Epithelial cell of proximal tubule (primary cell): ENCODE measurements around the gene CS. TPM values are rescaled to one million over a fixed set of nuclear protein-coding genes. Genes with fewer than 3 reads are reported as not detected.
"Not testable (repeated sequence)": the region's sequence is repeated elsewhere in the genome, so short reads cannot be mapped to it uniquely, and the experiment has no call there.

Source experiments
- DNase-seq: peaks from one replicate; pipeline ENCODE4 v3.0.0-alpha.2; 2011; ENCODE audit warnings: low read depth
- H3K4me3 ChIP-seq: 2 replicates; pipeline ENCODE4 v1.5.1; 2011; ENCODE audit warnings: low read depth, mild to moderate bottlenecking, low read length
- CTCF ChIP-seq: conservative IDR thresholded peaks from 2 replicates; pipeline ENCODE4 v1.5.1; 2012; ENCODE audit warnings: low read depth, mild to moderate bottlenecking, low read length
- total RNA-seq: library from RNA; depleted of rRNA; stranded (reverse); fragments of >200 nt; gene quantifications from 2 replicates; pipeline ENCODE4 v1.2.3, GENCODE V29; 2015

CS gene
- total RNA-seq = 133 and 174 TPM in 2 replicates

- H3K4me3 ChIP-seq = peak within 1 kb of the TSS; percentile 69
- peak; percentile 62 for DNase-seq
- TF ChIP-seq CTCF = no peak
Observed at GRCh38 chr12:56299853-56300643, at the start of gene CS. CS (minus strand) TSS chr12:56300330; CDS start chr12:56300201, 129 bp downstream.

GRCh38 chr12:56348776-56349175 lies 48.6 kb upstream of the CS start:
- no peak for DNase-seq
- no peak for TF ChIP-seq CTCF
- H3K4me3 ChIP-seq = no peak overlapping the region

DNA sequence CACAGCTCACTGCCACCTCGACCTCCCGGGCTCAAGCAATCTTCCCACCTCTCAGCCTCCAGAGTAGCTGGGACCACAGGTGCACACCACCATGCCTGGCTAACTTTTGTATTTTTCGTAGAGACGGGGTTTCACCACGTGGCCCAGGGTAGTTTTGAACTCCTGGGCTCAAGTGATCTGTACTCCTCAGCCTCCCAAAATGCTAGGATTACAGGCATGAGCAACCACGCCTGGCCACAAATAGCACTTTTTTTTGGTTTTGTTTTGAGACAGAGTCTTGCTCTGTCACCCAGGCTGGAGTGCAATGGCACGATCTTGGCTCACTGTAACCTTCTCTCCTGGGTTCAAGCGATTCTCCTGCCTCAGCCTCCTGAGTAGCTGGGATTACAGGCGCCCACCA lies 47.1 kb upstream of the CS start:
- H3K4me3 ChIP-seq, DNase-seq: not testable (repeated sequence)

DNA sequence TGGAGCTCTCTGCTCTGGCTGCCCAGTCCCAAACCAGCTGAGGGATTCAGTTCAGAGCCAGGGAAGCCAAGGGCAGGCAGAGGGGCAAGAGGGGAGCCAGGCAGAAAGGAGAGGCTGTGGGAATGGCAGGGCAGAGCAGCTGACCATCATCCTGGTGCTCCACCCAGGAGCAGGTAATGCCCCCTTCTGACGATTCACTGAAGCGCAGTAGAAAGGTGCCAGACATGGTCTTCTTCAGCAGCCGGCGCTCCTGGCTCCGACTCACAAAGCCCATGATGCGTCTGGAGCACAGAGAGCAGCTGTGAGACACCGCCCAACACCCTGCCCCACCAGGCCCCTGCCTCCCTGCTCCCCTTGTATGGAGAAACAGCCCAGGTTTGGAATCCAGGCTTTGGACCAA lies 46.5 kb upstream of the CS start:
- TF ChIP-seq CTCF = no peak
- no peak for DNase-seq
- H3K4me3 ChIP-seq = no peak overlapping the region

DNA sequence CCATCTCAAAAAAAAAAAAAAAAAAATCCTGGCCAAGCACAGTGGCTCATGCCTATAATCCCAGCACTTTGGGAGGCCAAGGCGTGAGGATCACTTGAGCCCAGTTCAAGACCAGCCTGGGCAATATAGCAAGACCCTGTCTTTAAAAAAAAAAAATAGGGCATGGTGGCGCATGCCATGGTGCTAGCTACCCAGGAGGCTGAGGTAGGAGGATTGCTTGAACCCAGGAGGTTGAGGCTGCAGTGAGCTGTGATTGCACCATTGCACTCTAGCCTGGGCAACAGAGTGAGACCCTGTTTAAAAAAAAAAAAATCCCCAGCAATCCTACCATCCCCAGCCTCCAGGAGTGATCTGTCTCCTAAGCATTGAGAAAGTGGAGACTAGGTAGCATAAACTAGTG lies 42.2 kb upstream of the CS start:
- not testable (repeated sequence) for H3K4me3 ChIP-seq, DNase-seq

- TF ChIP-seq CTCF = no peak
- DNase-seq = no peak
Observed at GRCh38 chr12:56341616-56342015, 41.5 kb upstream of the CS start.

GRCh38 chr12:56339158-56339422 lies 39.0 kb upstream of the CS start:
- no peak overlapping the region for H3K4me3 ChIP-seq
- DNase-seq = no peak
- TF ChIP-seq CTCF = no peak

More at GRCh38 chr12:56341616-56342015, 41.5 kb upstream of the CS start:
- no peak overlapping the region for H3K4me3 ChIP-seq

DNA sequence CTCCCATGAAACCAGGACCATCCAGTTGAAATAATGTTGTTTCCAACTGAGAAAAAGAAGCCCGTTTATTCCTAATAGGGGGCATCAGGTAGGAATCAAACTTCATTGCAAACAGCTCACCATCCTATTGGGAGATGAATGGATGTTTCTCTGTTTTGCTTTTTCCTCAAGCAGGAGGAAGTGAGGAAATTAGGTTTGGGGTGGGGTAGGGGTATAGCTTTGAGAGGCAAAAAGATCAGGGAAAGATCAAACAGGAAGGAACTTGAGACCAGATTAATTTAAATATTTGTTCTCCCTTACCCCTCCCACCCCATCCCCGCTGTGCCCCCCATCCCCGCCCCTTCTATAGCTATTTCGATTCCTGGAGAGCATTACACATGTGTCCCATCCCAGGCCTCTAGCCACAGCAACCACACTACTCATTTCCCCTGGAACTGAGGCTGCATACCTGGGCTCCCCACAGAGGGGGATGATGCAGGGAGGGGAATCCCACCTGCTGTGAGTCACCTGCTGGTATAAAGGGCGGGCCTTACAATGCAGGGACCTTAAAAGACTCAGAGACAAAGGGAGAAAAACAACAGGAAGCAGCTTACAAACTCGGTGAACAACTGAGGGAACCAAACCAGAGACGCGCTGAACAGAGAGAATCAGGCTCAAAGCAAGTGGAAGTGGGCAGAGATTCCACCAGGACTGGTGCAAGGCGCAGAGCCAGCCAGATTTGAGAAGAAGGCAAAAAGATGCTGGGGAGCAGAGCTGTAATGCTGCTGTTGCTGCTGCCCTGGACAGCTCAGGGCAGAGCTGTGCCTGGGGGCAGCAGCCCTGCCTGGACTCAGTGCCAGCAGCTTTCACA lies 38.4 kb upstream of the CS start, which contains the start of gene IL23A:
TSS of gene IL23A (plus strand) at position 577 of the 850 bp plus-strand sequence. CDS start at position 738, 161 bp downstream.
- H3K4me3 ChIP-seq = no peak within 1 kb of the TSS
- DNase-seq = no peak
- TF ChIP-seq CTCF = no peak
